ENCODE data around the gene USP48. TPM values are rescaled to one million over a fixed set of nuclear protein-coding genes. Genes with fewer than 3 reads are reported as not detected.

Gene USP48
- total and polyA plus RNA-seq, 10 of the 15 experiments (the other 5 are each of a cell fraction or from before 2014, with no cell fraction given): 21.2 to 115 (median 75.5) TPM

DNA sequence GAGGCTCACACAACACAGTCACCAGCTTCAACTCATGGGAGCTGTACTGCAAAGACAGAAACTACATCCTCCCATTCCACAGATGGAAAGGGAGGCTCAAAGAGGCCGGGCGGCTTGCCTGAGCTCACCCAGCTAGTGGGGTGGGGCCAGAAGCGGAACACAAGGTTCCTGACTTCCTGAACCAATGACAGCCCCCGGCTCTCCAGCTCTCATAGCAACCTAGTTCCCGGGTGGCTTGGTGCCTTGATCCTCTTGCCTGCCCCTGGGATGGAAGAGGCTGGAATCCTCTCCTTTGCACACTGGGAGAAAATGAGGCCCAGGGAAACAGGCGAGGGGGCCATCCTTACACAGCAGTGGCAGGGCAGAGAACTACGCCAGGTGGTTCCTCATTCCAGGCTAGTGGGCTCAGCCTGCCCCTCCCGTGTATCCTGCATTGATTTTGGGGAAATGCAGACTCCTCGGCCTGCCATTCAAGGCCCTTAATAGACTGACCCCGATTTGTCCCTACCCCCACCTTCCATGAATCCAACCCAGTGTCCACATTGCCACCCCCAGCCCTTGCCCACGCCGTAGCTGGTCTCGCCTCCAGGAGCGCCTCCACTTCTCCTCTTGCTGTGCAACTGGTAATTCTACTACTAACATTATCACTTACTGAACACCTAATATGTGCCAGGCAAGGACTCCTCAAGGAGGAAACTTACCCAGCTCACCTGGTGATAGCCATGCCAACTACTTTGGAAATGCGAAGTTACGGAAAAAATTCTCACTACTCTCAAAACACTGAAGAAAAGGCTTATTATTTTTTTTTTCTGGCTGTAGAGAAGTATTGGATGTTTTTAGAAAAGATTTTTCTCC is 118.8 kb downstream of the USP48 start:
- intact Hi-C loops (cut with micrococcal nuclease; ENCODE audit: unreplicated experiment): no loop called here
- ATAC-seq (no peak), DNase-seq (ENCODE audit: low read depth, low spot score) (no peak), FAIRE-seq (no peak)
- H3K9me3 ChIP-seq (replicated peaks; ENCODE audit: control insufficient read depth, insufficient read depth, low read length): no peaks in the 10 kb centered on the region
- ChIA-PET POLR2A (interaction anchor here (1.2 kb wide), 1 partner anchor 117 kb away, joined by 6 read pairs; no protein-coding TSS in a partner anchor), SMC1A (ENCODE audit: uncharacterized antibody, unreplicated experiment) (no interaction called here), RAD21 (ENCODE audit: unreplicated experiment) (interaction anchor here (0.9 kb wide), 1 partner anchor 111 kb away, joined by 3 read pairs; no protein-coding TSS in a partner anchor), CTCF (interaction anchor here (0.7 to 1.9 kb wide), 2 partner anchors 71 to 76 kb away, joined by 3 to 4 read pairs; no protein-coding TSS in a partner anchor)
- peaks cover 0 to 6% of the 10 kb centered on the region in 2 experiments; a peak in 3 of 4 replicates for H3K27me3 ChIP-seq (replicated peaks in 1 of 2; ENCODE audit: control insufficient read depth in 2 of 2, insufficient read depth in 2 of 2, low read length in 1 of 2)
- no peaks in the 10 kb centered on the region for H3K79me2 ChIP-seq (ENCODE audit: control insufficient read depth, insufficient read depth, low read length)
- in situ Hi-C loops (cut with MboI): no loop called here
- H3K9ac ChIP-seq (ENCODE audit: control insufficient read depth, insufficient read depth, low read length): no peak overlapping the region
- H3K27ac ChIP-seq (ENCODE audit: control insufficient read depth, insufficient read depth): no peak overlapping the region
- no TSS peak for BruUV-seq (replicated peaks)
- H3K36me3 ChIP-seq (ENCODE audit: control insufficient read depth in 2 of 2, insufficient read depth in 2 of 2, low read length in 1 of 2): no peaks in the 10 kb centered on the region
- 33% methylated on average over 15 of the region's 16 CpGs for WGBS (ENCODE audit: insufficient coverage, insufficient replicate concordance, low lambda C conversion rate, missing lambda C conversion rate)
- H3K4me1 ChIP-seq (ENCODE audit: control insufficient read depth, insufficient read depth, low read length): no peaks in the 10 kb centered on the region
- TF ChIP-seq HDAC2 (IDR thresholded peaks at IDR 0.05): no peak
- TF ChIP-seq TCF7 (IDR thresholded peaks at IDR 0.05; ENCODE audit: borderline replicate concordance): no peak
- no peak for TF ChIP-seq EED (IDR thresholded peaks at IDR 0.05; ENCODE audit: low read depth)
- peak; percentile 41; the same call in 1 of the 2 replicates for TF ChIP-seq ZBTB40 (IDR thresholded peaks at IDR 0.05; ENCODE audit: borderline replicate concordance)
- no peak for TF ChIP-seq CHD1 (IDR thresholded peaks at IDR 0.05; ENCODE audit: low read depth, low read length)
- no peak for TF ChIP-seq NFXL1 (IDR thresholded peaks at IDR 0.05; ENCODE audit: borderline replicate concordance)
- TF ChIP-seq IRF4 (IDR thresholded peaks at IDR 0.05; ENCODE audit: low read depth, low read length): no peak
- TF ChIP-seq JUND (IDR thresholded peaks at IDR 0.05; ENCODE audit: low read depth, low read length): no peak
- no peaks in the 10 kb centered on the region for H4K20me1 ChIP-seq (ENCODE audit: control insufficient read depth, insufficient read depth)
- no peak overlapping the region for H3K4me2 ChIP-seq (ENCODE audit: control insufficient read depth, insufficient read depth)
- H2AFZ ChIP-seq (ENCODE audit: control insufficient read depth, low read depth, low read length): no peak overlapping the region
- H3K4me3 ChIP-seq: no peak overlapping the region

Data from GM12878 (cell line).